OCI-LY7 (cell line): ENCODE results near the gene PARD3. TPM values are rescaled to one million over a fixed set of nuclear protein-coding genes. Genes with fewer than 3 reads are reported as not detected.

Experiments used
- BruUV-seq: library from RNA; stranded (reverse); fragments of 400-500 nt; replicated peaks from 2 replicates; lab custom pipeline; 2021; lab: Mats Ljungman, UMichigan
- CTCF ChIA-PET: fragments of 300-600 bp; sonication (Branson Sonifier 250); formaldehyde crosslinking; loops from one replicate; lab custom pipeline; 2022; ENCODE audit warnings: antibody characterized with exemption; ENCODE audit not compliant: unreplicated experiment; lab: Charles Lee
- POLR2A ChIA-PET: fragments of 300-600 bp; sonication (Branson Sonifier 250); formaldehyde crosslinking; loops from one replicate; lab custom pipeline; 2022; ENCODE audit warnings: antibody characterized with exemption; lab: Charles Lee
- DNase-seq: peaks from one replicate; pipeline ENCODE4 v3.0.0-alpha.2; 2015; ENCODE audit warnings: low spot score
- H2AFZ ChIP-seq: fragments of 200-600 bp; sonication (generic), shearing (Covaris generic); 2 replicates; pipeline ENCODE4 v1.6.1; 2014; ENCODE audit warnings: mild to moderate bottlenecking, antibody characterized with exemption, low read length, moderate library complexity
- H3K27ac ChIP-seq: fragments of 200-600 bp; sonication (generic); 2 replicates; pipeline ENCODE4 v1.5.1; 2014; ENCODE audit warnings: mixed run types, low read depth, mild to moderate bottlenecking, moderate library complexity, low read length, inconsistent platforms; ENCODE audit not compliant: poor library complexity, severe bottlenecking
- H3K36me3 ChIP-seq: fragments of 200-600 bp; sonication (generic); 2 replicates; pipeline ENCODE4 v1.6.1; 2014; ENCODE audit warnings: mild to moderate bottlenecking, antibody characterized with exemption, low read length, moderate library complexity, mixed read lengths; ENCODE audit not compliant: insufficient read depth
- H3K4me1 ChIP-seq: fragments of 200-600 bp; sonication (generic); 2 replicates; pipeline ENCODE4 v1.5.1; 2014; ENCODE audit warnings: mild to moderate bottlenecking, low read length; ENCODE audit not compliant: insufficient read depth, poor library complexity, severe bottlenecking
- H3K4me2 ChIP-seq: fragments of 200-600 bp; sonication (generic); 2 replicates; pipeline ENCODE4 v1.6.1; 2014; ENCODE audit warnings: mild to moderate bottlenecking, low read length
- H3K4me3 ChIP-seq: fragments of 200-600 bp; sonication (generic); 2 replicates; pipeline ENCODE4 v1.5.1; 2014; ENCODE audit warnings: mild to moderate bottlenecking, low read depth, low read length; ENCODE audit not compliant: poor library complexity, severe bottlenecking
- H3K79me2 ChIP-seq: fragments of 200-600 bp; sonication (generic); 2 replicates; pipeline ENCODE4 v1.6.1; 2016; ENCODE audit warnings: low read depth, mild to moderate bottlenecking, low read length, moderate library complexity, mixed read lengths; ENCODE audit not compliant: insufficient read depth
- H3K9me2 ChIP-seq: fragments of 200-600 bp; sonication (generic); 2 replicates; pipeline ENCODE4 v1.6.1; 2016; ENCODE audit warnings: mild to moderate bottlenecking, low read length, mixed read lengths; ENCODE audit not compliant: insufficient read depth
- H3K9me3 ChIP-seq: fragments of 200-600 bp; sonication (generic); 2 replicates; pipeline ENCODE4 v1.6.1; 2014; ENCODE audit warnings: mild to moderate bottlenecking, mixed run types, low read length, mixed read lengths
- H4K20me1 ChIP-seq: fragments of 200-600 bp; sonication (generic); 2 replicates; pipeline ENCODE4 v1.6.1; 2014; ENCODE audit warnings: mild to moderate bottlenecking, antibody characterized with exemption, low read length, moderate library complexity, mixed read lengths; ENCODE audit not compliant: insufficient read depth
- EZH2phosphoT487 ChIP-seq: fragments of 200-600 bp; sonication (generic); IDR thresholded peaks from 2 replicates; pipeline ENCODE4 v1.6.1; 2018; ENCODE audit warnings: low read depth, borderline replicate concordance, mild to moderate bottlenecking, mixed run types, antibody characterized with exemption, low read length, moderate library complexity, mixed read lengths
- intact Hi-C: fragments of 100-400 bp; cut with micrococcal nuclease; formaldehyde crosslinking; loops from one replicate; pipeline ENCODE4 v1.10.0; 2022; ENCODE audit not compliant: unreplicated experiment
- total RNA-seq, 2 experiments: library from RNA; depleted of rRNA in 1 of 2; stranded (reverse); fragments of >200 nt in 1 of 2; shearing (Covaris generic) in 1 of 2; gene quantifications; 2 replicates each; pipeline ENCODE4 v1.2.3, GENCODE V29; 2014 to 2022
- TF ChIP-seq, protein P1 (sequence below): fragments of 200-600 bp; sonication (generic); conservative IDR thresholded peaks from 2 replicates; pipeline ENCODE4 v1.5.1; 2014; ENCODE audit warnings: mild to moderate bottlenecking, antibody characterized with exemption, low read length, moderate library complexity, mixed read lengths

Gene PARD3
- total RNA-seq, 2 experiments from 2014 or later, result not detected

DNA sequence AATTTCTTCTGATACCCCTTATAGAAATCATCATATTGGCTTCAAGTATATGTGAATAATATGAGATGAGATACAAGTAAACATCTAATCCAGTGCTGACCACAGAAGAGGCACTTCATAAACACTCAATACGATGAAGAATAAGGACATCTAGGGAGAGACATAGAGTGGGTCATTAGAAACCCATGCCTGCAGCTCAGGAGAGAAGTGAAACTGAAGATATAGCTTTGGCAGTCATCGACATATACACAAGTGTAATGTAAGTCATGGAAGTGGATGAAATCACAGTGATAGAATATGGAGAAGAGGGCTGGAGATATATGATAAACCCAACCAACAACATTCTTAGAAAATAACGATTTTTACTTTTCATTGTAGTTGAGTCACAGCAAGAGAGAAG is 665.0 kb downstream of the PARD3 start:
- TF ChIP-seq EZH2phosphoT487, result no peak
- TF ChIP-seq, protein P1, sequence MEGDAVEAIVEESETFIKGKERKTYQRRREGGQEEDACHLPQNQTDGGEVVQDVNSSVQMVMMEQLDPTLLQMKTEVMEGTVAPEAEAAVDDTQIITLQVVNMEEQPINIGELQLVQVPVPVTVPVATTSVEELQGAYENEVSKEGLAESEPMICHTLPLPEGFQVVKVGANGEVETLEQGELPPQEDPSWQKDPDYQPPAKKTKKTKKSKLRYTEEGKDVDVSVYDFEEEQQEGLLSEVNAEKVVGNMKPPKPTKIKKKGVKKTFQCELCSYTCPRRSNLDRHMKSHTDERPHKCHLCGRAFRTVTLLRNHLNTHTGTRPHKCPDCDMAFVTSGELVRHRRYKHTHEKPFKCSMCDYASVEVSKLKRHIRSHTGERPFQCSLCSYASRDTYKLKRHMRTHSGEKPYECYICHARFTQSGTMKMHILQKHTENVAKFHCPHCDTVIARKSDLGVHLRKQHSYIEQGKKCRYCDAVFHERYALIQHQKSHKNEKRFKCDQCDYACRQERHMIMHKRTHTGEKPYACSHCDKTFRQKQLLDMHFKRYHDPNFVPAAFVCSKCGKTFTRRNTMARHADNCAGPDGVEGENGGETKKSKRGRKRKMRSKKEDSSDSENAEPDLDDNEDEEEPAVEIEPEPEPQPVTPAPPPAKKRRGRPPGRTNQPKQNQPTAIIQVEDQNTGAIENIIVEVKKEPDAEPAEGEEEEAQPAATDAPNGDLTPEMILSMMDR, result no peak
- H3K27ac ChIP-seq, result no peak overlapping the region
- intact Hi-C loops, result no loop called here
- H3K9me3 ChIP-seq, result no peaks in the 10 kb centered on the region
- no peaks in the 10 kb centered on the region for H3K4me1 ChIP-seq
- DNase-seq, result no peak
- no peaks in the 10 kb centered on the region for H3K79me2 ChIP-seq
- CTCF ChIA-PET, result no interaction called here
- no peaks in the 10 kb centered on the region for H3K36me3 ChIP-seq
- H3K4me3 ChIP-seq, result no peak overlapping the region
- no TSS peak for BruUV-seq
- no peaks in the 10 kb centered on the region for H3K9me2 ChIP-seq
- H3K4me2 ChIP-seq, result no peak overlapping the region
- POLR2A ChIA-PET, result no interaction called here
- no peaks in the 10 kb centered on the region for H4K20me1 ChIP-seq
- H2AFZ ChIP-seq, result no peak overlapping the region

DNA sequence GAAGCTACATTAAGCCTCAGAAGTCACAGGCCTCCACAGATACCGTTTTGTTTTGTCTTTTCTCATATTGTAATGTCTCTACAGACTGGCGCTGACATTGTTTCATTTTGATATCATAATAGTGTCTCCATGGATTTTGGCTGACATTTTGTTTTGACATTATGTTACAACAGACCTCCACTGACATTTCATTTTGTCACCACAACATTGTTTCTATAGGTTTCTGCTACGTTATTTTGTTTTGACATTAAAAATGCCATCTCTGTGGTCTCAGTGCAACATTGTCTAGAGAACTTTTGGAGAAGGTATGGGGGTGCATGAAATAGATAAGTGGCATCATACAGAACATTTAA is 666.8 kb downstream of the PARD3 start:
- no peak overlapping the region for H3K27ac ChIP-seq
- TF ChIP-seq, protein P1, result no peak
- TF ChIP-seq EZH2phosphoT487, result no peak

DNA sequence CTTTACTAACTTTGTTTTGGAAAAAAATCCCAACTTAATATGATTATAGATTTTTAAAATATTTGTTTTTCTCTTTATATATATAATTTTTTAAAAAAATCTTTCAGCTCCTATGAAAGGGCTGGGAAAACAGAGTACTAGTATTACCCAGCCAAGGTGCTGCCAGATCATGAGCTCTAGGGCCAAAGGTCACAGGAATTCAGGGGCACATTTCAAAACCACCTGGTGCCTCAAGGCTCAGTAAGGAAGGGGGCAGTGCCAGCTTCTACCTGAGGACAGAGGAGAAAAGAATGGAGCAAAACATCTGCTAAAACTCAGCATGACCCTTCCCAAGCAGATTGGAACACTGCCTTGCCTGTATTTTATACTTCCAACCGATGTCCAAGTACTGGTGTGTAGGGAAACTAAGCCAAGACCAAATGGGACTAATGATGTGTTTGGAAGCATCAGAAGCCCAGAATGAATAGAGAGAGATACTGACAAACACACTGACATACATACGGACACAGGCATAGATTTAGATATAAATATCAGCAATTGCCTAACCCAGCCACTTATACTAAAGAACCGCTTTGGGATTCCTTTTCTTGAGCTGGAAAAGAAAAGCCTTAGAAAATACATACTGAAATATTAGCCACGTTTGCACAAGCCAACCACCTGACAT is 667.3 kb downstream of the PARD3 start:
- H3K27ac ChIP-seq, result no peak overlapping the region
- TF ChIP-seq, protein P1, result no peak
- TF ChIP-seq EZH2phosphoT487, result no peak
- no peak overlapping the region for H3K4me3 ChIP-seq
- H3K9me3 ChIP-seq, result no peaks in the 10 kb centered on the region
- H3K36me3 ChIP-seq, result no peaks in the 10 kb centered on the region
- H4K20me1 ChIP-seq, result no peaks in the 10 kb centered on the region
- DNase-seq, result no peak
- H3K4me2 ChIP-seq, result no peak overlapping the region
- no peaks in the 10 kb centered on the region for H3K9me2 ChIP-seq
- CTCF ChIA-PET, result no interaction called here
- intact Hi-C loops, result no loop called here
- no TSS peak for BruUV-seq
- POLR2A ChIA-PET, result no interaction called here
- no peak overlapping the region for H2AFZ ChIP-seq
- no peaks in the 10 kb centered on the region for H3K4me1 ChIP-seq
- no peaks in the 10 kb centered on the region for H3K79me2 ChIP-seq

More for the DNA sequence above, 666.8 kb downstream of the PARD3 start:
- no peak overlapping the region for H2AFZ ChIP-seq
- no peak for DNase-seq
- H4K20me1 ChIP-seq, result no peaks in the 10 kb centered on the region
- no peaks in the 10 kb centered on the region for H3K4me1 ChIP-seq
- H3K4me2 ChIP-seq, result no peak overlapping the region
- no peak overlapping the region for H3K4me3 ChIP-seq
- no peaks in the 10 kb centered on the region for H3K9me2 ChIP-seq
- BruUV-seq, result no TSS peak
- intact Hi-C loops, result no loop called here
- POLR2A ChIA-PET, result no interaction called here
- H3K9me3 ChIP-seq, result no peaks in the 10 kb centered on the region
- no peaks in the 10 kb centered on the region for H3K79me2 ChIP-seq
- CTCF ChIA-PET, result no interaction called here
- no peaks in the 10 kb centered on the region for H3K36me3 ChIP-seq
